Colonic mucosa (tissue), 4 donors: Measurements from ENCODE around the gene TRH. TPM values are rescaled to one million over a fixed set of nuclear protein-coding genes. Genes with fewer than 3 reads are reported as not detected.

ENCODE experiments used
- DNase-seq: peaks from one replicate; pipeline ENCODE4 v3.0.0-alpha.2; 2020
- H3K27ac ChIP-seq: fragments of 200-600 bp; one replicate; pipeline ENCODE4 v1.8.0; 2021
- H3K27me3 ChIP-seq: fragments of 200-600 bp; one replicate; pipeline ENCODE4 v1.8.0; 2021
- H3K36me3 ChIP-seq: fragments of 200-600 bp; one replicate; pipeline ENCODE4 v1.8.0; 2021
- H3K4me1 ChIP-seq: fragments of 200-600 bp; one replicate; pipeline ENCODE4 v1.8.0; 2021; ENCODE audit warnings: mild to moderate bottlenecking
- H3K4me3 ChIP-seq: fragments of 200-600 bp; one replicate; pipeline ENCODE4 v1.8.0; 2021
- H3K9ac ChIP-seq, 2 donors: one replicate each; pipeline ENCODE4 v1.7.0; 2013; ENCODE audit warnings: control low read depth in 2 of 2, low read depth in 2 of 2, low read length in 2 of 2
- H3K9me3 ChIP-seq: fragments of 200-600 bp; one replicate; pipeline ENCODE4 v1.8.0; 2021
- CTCF ChIP-seq: fragments of 200-600 bp; IDR thresholded peaks from one replicate; pipeline ENCODE4 v1.8.0; 2022; ENCODE audit warnings: antibody characterized with exemption, mild to moderate bottlenecking
- intact Hi-C: fragments of 100-400 bp; cut with DNase I; formaldehyde crosslinking; loops from one replicate; pipeline ENCODE4 v1.14.1; 2022
- total RNA-seq, 2 donors: library from RNA; stranded (reverse); fragmentation: NEBNext Ultra II Directional in 1 of 2; extraction: Animal tissue kit (Norgen Biotek cat#: 25700) in 1 of 2; gene quantifications; one replicate each; pipeline ENCODE4 v1.2.1, GENCODE V29; 2021
- donor health status: healthy.
- donor health status: DM: no; HTN: no; CAD: no.
- donor health status: DM: no; HTN: no; CAD: no.

Gene TRH
- total RNA-seq, 2 donors from 2014 or later = not detected

GRCh38 chr3:129943020-129943419, 31.5 kb upstream of the TRH start:
- Histone ChIP-seq H3K9ac (no peak overlapping the region), H3K36me3 (no peaks in the 10 kb centered on the region), H3K4me3 (no peak overlapping the region), H3K27me3 (no peaks in the 10 kb centered on the region), H3K9me3 (no peaks in the 10 kb centered on the region), H3K27ac (no peak overlapping the region), H3K4me1 (no peaks in the 10 kb centered on the region)
- TF ChIP-seq CTCF = no peak
- DNase-seq = no peak
- intact Hi-C loops = loop anchor here (5.0 kb wide), 1 partner anchor 159 kb away; no protein-coding TSS in a partner anchor

GRCh38 chr3:129944709-129945108, 29.8 kb upstream of the TRH start:
- Histone ChIP-seq H3K9ac (no peak overlapping the region), H3K4me3 (no peak overlapping the region), H3K27ac (no peak overlapping the region), H3K27me3 (no peaks in the 10 kb centered on the region), H3K4me1 (no peaks in the 10 kb centered on the region), H3K9me3 (no peaks in the 10 kb centered on the region), H3K36me3 (no peaks in the 10 kb centered on the region)
- no peak for TF ChIP-seq CTCF
- intact Hi-C loops = loop anchor here (5.0 kb wide), 1 partner anchor 158 kb away; no protein-coding TSS in a partner anchor
- no peak for DNase-seq

- Histone ChIP-seq H3K4me1 (no peaks in the 10 kb centered on the region), H3K27me3 (no peaks in the 10 kb centered on the region), H3K36me3 (no peaks in the 10 kb centered on the region), H3K4me3 (no peak overlapping the region), H3K9me3 (no peaks in the 10 kb centered on the region), H3K9ac (no peak overlapping the region), H3K27ac (no peak overlapping the region)
- no peak for DNase-seq
- intact Hi-C loops = no loop called here
- no peak for TF ChIP-seq CTCF
Measured at GRCh38 chr3:129947538-129948240, 26.8 kb upstream of the TRH start.

- intact Hi-C loops = no loop called here
- Histone ChIP-seq H3K4me3 (no peak overlapping the region), H3K4me1 (no peaks in the 10 kb centered on the region), H3K27ac (no peak overlapping the region), H3K9me3 (no peaks in the 10 kb centered on the region), H3K27me3 (no peaks in the 10 kb centered on the region), H3K36me3 (no peaks in the 10 kb centered on the region), H3K9ac (no peak overlapping the region)
- no peak for DNase-seq
- TF ChIP-seq CTCF = no peak
Measured at GRCh38 chr3:129950318-129951046, 24.0 kb upstream of the TRH start.

- no peak for DNase-seq
- Histone ChIP-seq H3K4me1 (no peaks in the 10 kb centered on the region), H3K4me3 (no peak overlapping the region), H3K27ac (no peak overlapping the region), H3K9me3 (no peaks in the 10 kb centered on the region), H3K27me3 (no peaks in the 10 kb centered on the region), H3K9ac (no peak overlapping the region), H3K36me3 (no peaks in the 10 kb centered on the region)
- intact Hi-C loops = no loop called here
- TF ChIP-seq CTCF = no peak
Measured at GRCh38 chr3:129952556-129953355, 21.8 kb upstream of the TRH start.
